ENCODE results near the gene LIPC. TPM values are rescaled to one million over a fixed set of nuclear protein-coding genes. Genes with fewer than 3 reads are reported as not detected.

The LIPC gene
- polyA plus RNA-seq, 1 donor (not counting 4 experiments of a cell fraction or from before 2014, with no cell fraction given), result not detected

DNA sequence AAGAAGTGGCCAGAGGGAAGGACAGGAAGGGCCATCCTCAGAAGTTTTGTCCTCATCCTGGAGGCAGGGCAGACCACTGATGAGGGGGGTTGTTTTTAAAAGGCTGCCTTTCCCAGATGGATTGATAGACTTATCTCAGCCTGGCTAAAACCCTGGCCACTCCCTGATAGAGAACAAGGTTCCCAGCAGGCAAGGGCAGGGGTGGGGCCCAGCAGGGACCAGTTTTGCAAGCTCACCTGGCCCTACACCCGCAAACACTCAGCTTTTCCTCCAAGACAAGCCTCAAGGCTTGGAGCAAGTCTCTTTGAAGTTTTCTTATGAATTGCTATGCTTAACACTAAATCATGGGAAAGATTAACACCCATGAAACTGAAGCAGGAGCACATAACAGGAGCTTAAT, 9.1 kb downstream of the LIPC start:
- Histone ChIP-seq H3K4me2 (ENCODE audit: control insufficient read depth, extremely low read depth, insufficient read depth, low read depth, low read length) (peak overlapping the region; percentile 60), H2AFZ (ENCODE audit: control insufficient read depth, low read length) (no peak overlapping the region), H3K4me1 (ENCODE audit: control insufficient read depth, extremely low read depth, insufficient read depth, low read length) (peaks cover 37% of the 10 kb centered on the region), H3K9me1 (ENCODE audit: control insufficient read depth, extremely low read depth, insufficient read depth, low read length) (no peaks in the 10 kb centered on the region), H4K20me1 (ENCODE audit: control insufficient read depth, extremely low read depth, insufficient read depth, low read length) (no peaks in the 10 kb centered on the region), H3K4me3 (ENCODE audit: control insufficient read depth in 2 of 3, extremely low read depth in 1 of 3, insufficient read depth in 2 of 3, low read depth in 1 of 3, low read length in 3 of 3) (no peak overlapping the region), H3K27me3 (ENCODE audit: control insufficient read depth, extremely low read depth, insufficient read depth, low read length) (no peaks in the 10 kb centered on the region), H3K79me2 (ENCODE audit: control insufficient read depth, insufficient read depth, low read length) (no peaks in the 10 kb centered on the region), H3K9me3 (ENCODE audit: control insufficient read depth, low read depth, low read length) (no peaks in the 10 kb centered on the region), H3K9ac (ENCODE audit: control insufficient read depth, extremely low read depth, insufficient read depth, low read length) (peak overlapping the region; percentile 39), H3K36me3 (ENCODE audit: control insufficient read depth in 2 of 2, extremely low read depth in 1 of 2, insufficient read depth in 2 of 2, low read length in 2 of 2) (no peaks in the 10 kb centered on the region), H3K27ac (ENCODE audit: control insufficient read depth, insufficient read depth, low read length) (peak overlapping the region; percentile 88)
- FAIRE-seq (peak; percentile 82), DNase-seq (ENCODE audit: low read depth, low spot score) (peak; percentile 57)
- TF ChIP-seq EZH2 (IDR thresholded peaks at IDR 0.05; ENCODE audit: low read length), result no peak
- TF ChIP-seq, protein P1, sequence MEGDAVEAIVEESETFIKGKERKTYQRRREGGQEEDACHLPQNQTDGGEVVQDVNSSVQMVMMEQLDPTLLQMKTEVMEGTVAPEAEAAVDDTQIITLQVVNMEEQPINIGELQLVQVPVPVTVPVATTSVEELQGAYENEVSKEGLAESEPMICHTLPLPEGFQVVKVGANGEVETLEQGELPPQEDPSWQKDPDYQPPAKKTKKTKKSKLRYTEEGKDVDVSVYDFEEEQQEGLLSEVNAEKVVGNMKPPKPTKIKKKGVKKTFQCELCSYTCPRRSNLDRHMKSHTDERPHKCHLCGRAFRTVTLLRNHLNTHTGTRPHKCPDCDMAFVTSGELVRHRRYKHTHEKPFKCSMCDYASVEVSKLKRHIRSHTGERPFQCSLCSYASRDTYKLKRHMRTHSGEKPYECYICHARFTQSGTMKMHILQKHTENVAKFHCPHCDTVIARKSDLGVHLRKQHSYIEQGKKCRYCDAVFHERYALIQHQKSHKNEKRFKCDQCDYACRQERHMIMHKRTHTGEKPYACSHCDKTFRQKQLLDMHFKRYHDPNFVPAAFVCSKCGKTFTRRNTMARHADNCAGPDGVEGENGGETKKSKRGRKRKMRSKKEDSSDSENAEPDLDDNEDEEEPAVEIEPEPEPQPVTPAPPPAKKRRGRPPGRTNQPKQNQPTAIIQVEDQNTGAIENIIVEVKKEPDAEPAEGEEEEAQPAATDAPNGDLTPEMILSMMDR (optimal IDR thresholded peaks at IDR 0.05 in 1 of 3, IDR thresholded peaks at IDR 0.05 in 1 of 3, conservative IDR thresholded peaks at IDR 0.05 in 1 of 3; ENCODE audit: extremely low read depth in 1 of 3, insufficient read depth in 2 of 3, low read length in 3 of 3), result no peak
- dilution Hi-C loops (cut with MboI; ENCODE audit: extremely low pct_ligation_motif_present, low sequenced_read_pairs), result no loop called here

DNA sequence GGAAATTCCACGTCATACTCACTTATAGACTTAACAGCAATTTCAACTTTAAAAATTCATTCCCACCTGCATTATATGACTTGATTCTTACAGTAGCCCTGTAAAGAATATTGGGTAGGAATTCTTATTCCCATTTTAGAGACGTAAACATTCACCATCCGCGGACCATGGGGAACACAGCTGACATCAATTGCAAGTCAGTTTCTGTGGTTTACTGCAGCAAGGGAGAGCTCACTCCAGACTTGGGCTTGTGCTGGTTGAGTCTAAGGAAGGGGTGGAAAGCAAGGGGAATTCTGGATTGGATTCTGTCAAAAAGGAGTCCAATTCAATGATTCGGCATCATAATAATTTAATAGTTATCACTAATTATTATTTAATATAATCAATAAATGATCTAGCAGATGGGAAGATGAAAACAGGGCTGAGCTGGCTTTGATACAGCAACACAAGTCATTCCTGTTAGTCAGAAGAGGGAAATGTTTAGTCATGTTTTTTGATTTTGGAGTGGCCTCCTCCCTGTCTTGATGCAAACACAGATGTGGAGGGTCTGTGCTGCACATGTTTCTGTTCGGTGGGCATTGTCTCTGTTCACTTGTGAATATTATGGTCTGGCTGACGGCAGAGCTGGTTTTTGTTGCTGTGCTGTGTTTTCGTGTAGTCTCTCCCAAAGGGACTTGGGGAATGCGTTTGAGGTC, 9.7 kb downstream of the LIPC start:
- H3K9me1 ChIP-seq (ENCODE audit: control insufficient read depth, extremely low read depth, insufficient read depth, low read length), result no peaks in the 10 kb centered on the region
- dilution Hi-C loops (cut with MboI; ENCODE audit: extremely low pct_ligation_motif_present, low sequenced_read_pairs), result no loop called here
- H3K4me1 ChIP-seq (ENCODE audit: control insufficient read depth, extremely low read depth, insufficient read depth, low read length), result peaks cover 37% of the 10 kb centered on the region
- peak overlapping the region; percentile 88 for H3K27ac ChIP-seq (ENCODE audit: control insufficient read depth, insufficient read depth, low read length)
- H3K36me3 ChIP-seq (ENCODE audit: control insufficient read depth in 2 of 2, extremely low read depth in 1 of 2, insufficient read depth in 2 of 2, low read length in 2 of 2), result no peaks in the 10 kb centered on the region
- peak overlapping the region; percentile 64 for H3K9ac ChIP-seq (ENCODE audit: control insufficient read depth, extremely low read depth, insufficient read depth, low read length)
- no peak overlapping the region for H3K4me3 ChIP-seq (ENCODE audit: control insufficient read depth in 2 of 3, extremely low read depth in 1 of 3, insufficient read depth in 2 of 3, low read depth in 1 of 3, low read length in 3 of 3)
- FAIRE-seq (peak; percentile 70), DNase-seq (ENCODE audit: low read depth, low spot score) (peak; percentile 52)
- no peak for TF ChIP-seq EZH2 (IDR thresholded peaks at IDR 0.05; ENCODE audit: low read length)
- no peaks in the 10 kb centered on the region for H4K20me1 ChIP-seq (ENCODE audit: control insufficient read depth, extremely low read depth, insufficient read depth, low read length)
- H2AFZ ChIP-seq (ENCODE audit: control insufficient read depth, low read length), result no peak overlapping the region
- no peaks in the 10 kb centered on the region for H3K27me3 ChIP-seq (ENCODE audit: control insufficient read depth, extremely low read depth, insufficient read depth, low read length)
- H3K79me2 ChIP-seq (ENCODE audit: control insufficient read depth, insufficient read depth, low read length), result no peaks in the 10 kb centered on the region
- H3K9me3 ChIP-seq (ENCODE audit: control insufficient read depth, low read depth, low read length), result no peaks in the 10 kb centered on the region
- H3K4me2 ChIP-seq (ENCODE audit: control insufficient read depth, extremely low read depth, insufficient read depth, low read depth, low read length), result peak overlapping the region; percentile 60
